ENCODE measurements around the gene ST8SIA5. TPM values are rescaled to one million over a fixed set of nuclear protein-coding genes. Genes with fewer than 3 reads are reported as not detected.

Gene ST8SIA5
- total and polyA plus RNA-seq, 2 experiments from 2014 or later = 3.3 to 4.8 TPM

DNA sequence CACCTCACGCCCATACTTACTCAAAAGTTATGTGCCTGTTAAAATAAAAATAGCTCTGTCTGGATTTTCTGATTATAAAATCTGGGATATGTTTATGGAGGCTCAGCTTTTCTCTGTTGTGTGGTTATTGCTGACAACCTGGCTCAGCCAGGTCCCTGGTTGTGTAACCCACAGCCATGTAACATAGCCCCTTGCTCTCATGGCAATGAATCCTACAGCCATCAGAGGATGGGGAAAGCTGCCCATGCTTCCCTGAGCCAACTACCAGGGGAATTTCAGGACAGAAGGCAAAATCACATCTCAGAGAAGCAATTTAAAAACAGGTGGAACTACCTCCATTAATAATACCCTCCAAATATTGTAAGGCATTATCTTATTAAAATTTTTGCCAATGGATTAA is 29.7 kb downstream of the ST8SIA5 start (continued):
- TF ChIP-seq EZH2 (IDR thresholded peaks at IDR 0.05; ENCODE audit: low read depth, unreplicated experiment) (no peak), CREB1 (CRISPR knock-in tag; IDR thresholded peaks at IDR 0.05; ENCODE audit: low read depth) (no peak), ZNF114 (CRISPR knock-in tag; IDR thresholded peaks at IDR 0.05) (no peak)

DNA sequence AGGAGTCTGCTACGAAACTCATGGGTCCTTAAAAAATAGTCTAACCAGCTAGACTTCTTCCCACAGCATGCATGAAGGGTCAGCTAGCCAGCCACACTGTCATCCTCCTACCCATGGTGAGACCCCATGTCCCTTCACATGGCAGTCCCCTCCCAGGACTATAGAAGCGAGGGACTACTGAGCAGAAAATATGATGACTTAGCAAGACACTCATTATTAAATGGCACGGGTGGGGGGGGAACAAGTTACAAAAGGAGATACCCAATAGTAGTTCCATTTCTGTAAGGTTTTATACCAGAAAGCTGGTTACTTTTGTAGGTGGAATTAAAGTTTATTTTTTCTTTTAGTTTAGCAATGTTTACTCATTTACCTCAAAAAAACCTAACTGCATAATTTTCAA is 31.5 kb downstream of the ST8SIA5 start:
- Histone ChIP-seq H3K4me3 (no peak overlapping the region), H3F3A (replicated peaks; ENCODE audit: low read depth) (no peaks in the 10 kb centered on the region), H3K4me1 (ENCODE audit: insufficient read depth) (no peaks in the 10 kb centered on the region), H4K20me1 (replicated peaks; ENCODE audit: insufficient read depth) (no peaks in the 10 kb centered on the region), H3K4me2 (no peak overlapping the region), H2AFZ (no peak overlapping the region), H3K27me3 (ENCODE audit: insufficient read depth) (no peaks in the 10 kb centered on the region), H3K9me2 (ENCODE audit: insufficient read depth) (no peaks in the 10 kb centered on the region), H3K27ac (ENCODE audit: low read depth) (no peak overlapping the region), H3K36me3 (ENCODE audit: insufficient read depth) (no peaks in the 10 kb centered on the region), H3K79me2 (replicated peaks; ENCODE audit: insufficient read depth) (no peaks in the 10 kb centered on the region)
- DNase-seq (ENCODE audit: low spot score) (no peak), ATAC-seq (no peak)
- Mint-ChIP-seq H3K4me3 (no peak overlapping the region), H3K36me3 (ENCODE audit: low read depth) (peaks cover 10% of the 10 kb centered on the region; the same call in 2 of the 3 replicates), H3K27me3 (ENCODE audit: insufficient read depth, low read depth, poor library complexity) (peaks cover 7% of the 10 kb centered on the region), H3K4me1 (no peaks in the 10 kb centered on the region), H3K9me3 (peaks cover 16% of the 10 kb centered on the region), H3K27ac (no peak overlapping the region)
- no peak for TF ChIP-seq EZH2phosphoT487 (IDR thresholded peaks at IDR 0.05; ENCODE audit: unreplicated experiment)

DNA sequence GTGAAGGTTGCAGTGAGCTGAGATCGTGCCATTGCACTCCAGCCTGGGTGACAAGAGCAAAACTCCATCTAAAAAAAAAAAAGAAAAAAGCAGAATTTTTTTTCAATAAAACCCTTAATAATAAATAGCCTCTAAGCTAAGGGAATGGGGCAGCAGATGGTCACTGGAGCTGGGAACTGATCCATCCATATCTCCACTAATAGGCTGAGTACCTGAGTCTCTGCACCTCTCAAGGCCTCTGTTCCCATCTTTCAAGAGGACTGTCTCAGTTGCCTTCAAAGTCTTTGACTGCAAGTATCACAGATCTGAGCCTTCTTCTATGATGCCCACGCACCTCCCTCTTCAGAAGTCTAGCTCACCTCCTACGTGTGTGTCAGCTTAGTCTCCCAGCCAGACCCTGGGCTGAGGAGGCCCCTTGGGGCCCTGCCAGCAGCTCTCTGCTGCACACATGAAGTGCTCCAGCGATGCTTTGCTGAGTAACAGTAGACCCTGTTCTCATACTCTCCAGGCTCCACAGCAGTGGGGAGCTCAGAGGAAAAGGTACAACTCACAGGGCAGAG is 32.9 kb downstream of the ST8SIA5 start:
- Histone ChIP-seq H2AFZ (no peak overlapping the region), H3K27me3 (ENCODE audit: insufficient read depth) (no peaks in the 10 kb centered on the region), H4K20me1 (replicated peaks; ENCODE audit: insufficient read depth) (no peaks in the 10 kb centered on the region), H3K27ac (ENCODE audit: low read depth) (no peak overlapping the region), H3K4me1 (ENCODE audit: insufficient read depth) (no peaks in the 10 kb centered on the region), H3K4me2 (no peak overlapping the region), H3K36me3 (ENCODE audit: insufficient read depth) (no peaks in the 10 kb centered on the region), H3K9me2 (ENCODE audit: insufficient read depth) (no peaks in the 10 kb centered on the region), H3K79me2 (replicated peaks; ENCODE audit: insufficient read depth) (no peaks in the 10 kb centered on the region), H3K4me3 (no peak overlapping the region), H3F3A (replicated peaks; ENCODE audit: low read depth) (no peaks in the 10 kb centered on the region)
- H3K27me3 Mint-ChIP-seq (ENCODE audit: insufficient read depth, low read depth, poor library complexity) = peaks cover 3% of the 10 kb centered on the region
- TF ChIP-seq EZH2 (IDR thresholded peaks at IDR 0.05; ENCODE audit: low read depth, unreplicated experiment) (no peak), POLR2AphosphoS5 (IDR thresholded peaks at IDR 0.05; ENCODE audit: low read depth) (no peak)
- TF ChIP-seq, protein P1, sequence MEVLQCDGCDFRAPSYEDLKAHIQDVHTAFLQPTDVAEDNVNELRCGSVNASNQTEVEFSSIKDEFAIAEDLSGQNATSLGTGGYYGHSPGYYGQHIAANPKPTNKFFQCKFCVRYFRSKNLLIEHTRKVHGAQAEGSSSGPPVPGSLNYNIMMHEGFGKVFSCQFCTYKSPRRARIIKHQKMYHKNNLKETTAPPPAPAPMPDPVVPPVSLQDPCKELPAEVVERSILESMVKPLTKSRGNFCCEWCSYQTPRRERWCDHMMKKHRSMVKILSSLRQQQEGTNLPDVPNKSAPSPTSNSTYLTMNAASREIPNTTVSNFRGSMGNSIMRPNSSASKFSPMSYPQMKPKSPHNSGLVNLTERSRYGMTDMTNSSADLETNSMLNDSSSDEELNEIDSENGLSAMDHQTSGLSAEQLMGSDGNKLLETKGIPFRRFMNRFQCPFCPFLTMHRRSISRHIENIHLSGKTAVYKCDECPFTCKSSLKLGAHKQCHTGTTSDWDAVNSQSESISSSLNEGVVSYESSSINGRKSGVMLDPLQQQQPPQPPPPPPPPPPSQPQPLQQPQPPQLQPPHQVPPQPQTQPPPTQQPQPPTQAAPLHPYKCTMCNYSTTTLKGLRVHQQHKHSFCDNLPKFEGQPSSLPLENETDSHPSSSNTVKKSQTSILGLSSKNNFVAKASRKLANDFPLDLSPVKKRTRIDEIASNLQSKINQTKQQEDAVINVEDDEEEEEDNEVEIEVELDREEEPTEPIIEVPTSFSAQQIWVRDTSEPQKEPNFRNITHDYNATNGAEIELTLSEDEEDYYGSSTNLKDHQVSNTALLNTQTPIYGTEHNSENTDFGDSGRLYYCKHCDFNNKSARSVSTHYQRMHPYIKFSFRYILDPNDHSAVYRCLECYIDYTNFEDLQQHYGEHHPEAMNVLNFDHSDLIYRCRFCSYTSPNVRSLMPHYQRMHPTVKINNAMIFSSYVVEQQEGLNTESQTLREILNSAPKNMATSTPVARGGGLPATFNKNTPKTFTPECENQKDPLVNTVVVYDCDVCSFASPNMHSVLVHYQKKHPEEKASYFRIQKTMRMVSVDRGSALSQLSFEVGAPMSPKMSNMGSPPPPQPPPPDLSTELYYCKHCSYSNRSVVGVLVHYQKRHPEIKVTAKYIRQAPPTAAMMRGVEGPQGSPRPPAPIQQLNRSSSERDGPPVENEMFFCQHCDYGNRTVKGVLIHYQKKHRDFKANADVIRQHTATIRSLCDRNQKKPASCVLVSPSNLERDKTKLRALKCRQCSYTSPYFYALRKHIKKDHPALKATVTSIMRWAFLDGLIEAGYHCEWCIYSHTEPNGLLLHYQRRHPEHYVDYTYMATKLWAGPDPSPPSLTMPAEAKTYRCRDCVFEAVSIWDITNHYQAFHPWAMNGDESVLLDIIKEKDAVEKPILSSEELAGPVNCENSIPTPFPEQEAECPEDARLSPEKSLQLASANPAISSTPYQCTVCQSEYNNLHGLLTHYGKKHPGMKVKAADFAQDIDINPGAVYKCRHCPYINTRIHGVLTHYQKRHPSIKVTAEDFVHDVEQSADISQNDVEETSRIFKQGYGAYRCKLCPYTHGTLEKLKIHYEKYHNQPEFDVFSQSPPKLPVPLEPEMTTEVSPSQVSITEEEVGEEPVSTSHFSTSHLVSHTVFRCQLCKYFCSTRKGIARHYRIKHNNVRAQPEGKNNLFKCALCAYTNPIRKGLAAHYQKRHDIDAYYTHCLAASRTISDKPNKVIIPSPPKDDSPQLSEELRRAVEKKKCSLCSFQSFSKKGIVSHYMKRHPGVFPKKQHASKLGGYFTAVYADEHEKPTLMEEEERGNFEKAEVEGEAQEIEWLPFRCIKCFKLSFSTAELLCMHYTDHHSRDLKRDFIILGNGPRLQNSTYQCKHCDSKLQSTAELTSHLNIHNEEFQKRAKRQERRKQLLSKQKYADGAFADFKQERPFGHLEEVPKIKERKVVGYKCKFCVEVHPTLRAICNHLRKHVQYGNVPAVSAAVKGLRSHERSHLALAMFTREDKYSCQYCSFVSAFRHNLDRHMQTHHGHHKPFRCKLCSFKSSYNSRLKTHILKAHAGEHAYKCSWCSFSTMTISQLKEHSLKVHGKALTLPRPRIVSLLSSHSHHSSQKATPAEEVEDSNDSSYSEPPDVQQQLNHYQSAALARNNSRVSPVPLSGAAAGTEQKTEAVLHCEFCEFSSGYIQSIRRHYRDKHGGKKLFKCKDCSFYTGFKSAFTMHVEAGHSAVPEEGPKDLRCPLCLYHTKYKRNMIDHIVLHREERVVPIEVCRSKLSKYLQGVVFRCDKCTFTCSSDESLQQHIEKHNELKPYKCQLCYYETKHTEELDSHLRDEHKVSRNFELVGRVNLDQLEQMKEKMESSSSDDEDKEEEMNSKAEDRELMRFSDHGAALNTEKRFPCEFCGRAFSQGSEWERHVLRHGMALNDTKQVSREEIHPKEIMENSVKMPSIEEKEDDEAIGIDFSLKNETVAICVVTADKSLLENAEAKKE (CRISPR knock-in tag; IDR thresholded peaks at IDR 0.05) = no peak
- H3K4me1 Mint-ChIP-seq = peaks cover 8% of the 10 kb centered on the region; the same call in 2 of the 3 replicates
- DNase-seq (ENCODE audit: low spot score) (no peak), ATAC-seq (no peak)
- no peaks in the 10 kb centered on the region for H3K36me3 Mint-ChIP-seq (ENCODE audit: low read depth)
- peaks cover 3% of the 10 kb centered on the region; the same call in 2 of the 3 replicates for H3K9me3 Mint-ChIP-seq
- H3K4me3 Mint-ChIP-seq = no peak overlapping the region
- H3K27ac Mint-ChIP-seq = no peak overlapping the region
